GM12878 (cell line): ENCODE measurements around the gene CHERP.

Source experiments
- BCLAF1 ChIP-seq: fragments of 450-650 bp; IDR thresholded peaks from 2 replicates; pipeline ENCODE4 v1.6.1; 2017; ENCODE audit warnings: antibody characterized with exemption, mild to moderate bottlenecking, moderate library complexity
- E4F1 ChIP-seq: fragments of 450-650 bp; IDR thresholded peaks from 2 replicates; pipeline ENCODE4 v1.6.1; 2018; ENCODE audit warnings: borderline replicate concordance, mild to moderate bottlenecking; ENCODE audit not compliant: partially characterized antibody
- POLR2A ChIP-seq: IDR thresholded peaks from 2 replicates; pipeline ENCODE4 v1.6.1; 2011; ENCODE audit warnings: low read depth, mild to moderate bottlenecking, low read length
- SMC3 ChIP-seq: IDR thresholded peaks from 2 replicates; pipeline ENCODE4 v1.6.1; 2011; ENCODE audit warnings: low read length, improper control_type of control experiment, borderline replicate concordance

GRCh38 chr19:16588824-16589577, 46.8 kb upstream of the CHERP start:
- no peak for TF ChIP-seq E4F1
- no peak for TF ChIP-seq SMC3
- TF ChIP-seq BCLAF1, result no peak
- no peak for TF ChIP-seq POLR2A
